Activated T-helper 1 cell treated with Interleukin-2 at 50 U/mL for 16 hours (primary cell): ENCODE measurements around the gene KIF26A.
"Not testable (repeated sequence)": the region's sequence is repeated elsewhere in the genome, so short reads cannot be mapped to it uniquely, and the experiment has no call there.

Source experiments
- DNase-seq: peaks from one replicate; pipeline ENCODE4 v3.0.0-alpha.2; 2020; ENCODE audit warnings: low read depth

KIF26A gene

DNA sequence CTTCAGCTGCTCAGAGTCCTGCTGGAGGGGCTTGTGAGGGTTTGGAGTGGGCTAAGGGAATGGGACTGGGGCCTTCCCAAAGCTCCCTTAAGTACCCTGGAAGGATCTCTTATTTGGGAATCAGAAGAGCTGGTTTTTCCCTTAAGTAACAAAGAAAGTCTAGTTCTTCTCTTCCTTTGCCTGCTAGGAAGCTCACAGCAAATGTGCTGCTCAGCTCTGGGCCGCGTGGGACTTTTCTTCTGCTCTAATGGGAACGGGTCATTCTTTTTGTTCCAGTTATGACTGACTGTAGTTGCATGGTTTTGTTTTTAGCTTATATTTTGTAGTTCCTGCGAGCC lies 6.0 kb downstream of the KIF26A start:
- DNase-seq = no peak

GRCh38 chr14:104144911-104145825 lies 6.8 kb downstream of the KIF26A start:
- DNase-seq = no peak

DNA sequence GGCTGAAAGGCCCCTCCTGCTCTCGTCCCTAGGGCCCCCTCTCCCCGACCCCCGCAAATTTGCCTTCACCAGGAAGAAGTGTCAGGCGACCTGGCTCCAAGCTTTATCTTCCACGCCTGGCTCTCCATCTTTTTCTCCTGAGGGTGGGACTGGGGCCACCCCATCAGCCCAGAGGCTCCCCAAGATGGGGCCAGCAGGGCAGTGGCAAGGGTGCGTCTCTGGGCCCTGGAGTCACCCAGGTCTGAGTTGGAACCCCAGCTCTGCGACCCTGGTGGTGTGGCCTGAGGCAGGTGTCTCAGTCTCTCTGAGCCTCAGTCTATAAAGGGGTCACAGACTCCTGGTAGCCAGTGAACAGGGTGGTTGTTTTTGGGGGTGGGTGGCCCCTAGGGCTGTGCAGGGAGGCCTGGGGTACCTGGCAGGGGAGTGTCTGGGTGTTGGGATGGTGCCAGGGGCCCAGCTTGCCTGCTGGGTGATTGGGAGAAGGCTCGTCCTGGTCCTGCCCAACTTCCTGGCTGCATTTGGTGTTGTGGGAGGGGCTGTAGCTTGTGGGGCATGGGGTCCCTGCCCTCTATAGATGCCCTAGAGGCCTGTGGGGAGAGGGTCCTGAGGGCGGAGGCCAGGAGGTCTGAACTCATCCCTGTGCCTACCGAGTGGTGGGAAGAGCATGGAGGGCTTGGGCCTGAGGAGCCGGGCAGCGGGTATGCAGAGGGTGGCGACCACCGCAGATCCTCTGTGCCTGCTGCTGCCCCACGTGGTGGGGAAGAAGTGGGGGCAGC lies 7.6 kb downstream of the KIF26A start:
- no peak for DNase-seq

DNA sequence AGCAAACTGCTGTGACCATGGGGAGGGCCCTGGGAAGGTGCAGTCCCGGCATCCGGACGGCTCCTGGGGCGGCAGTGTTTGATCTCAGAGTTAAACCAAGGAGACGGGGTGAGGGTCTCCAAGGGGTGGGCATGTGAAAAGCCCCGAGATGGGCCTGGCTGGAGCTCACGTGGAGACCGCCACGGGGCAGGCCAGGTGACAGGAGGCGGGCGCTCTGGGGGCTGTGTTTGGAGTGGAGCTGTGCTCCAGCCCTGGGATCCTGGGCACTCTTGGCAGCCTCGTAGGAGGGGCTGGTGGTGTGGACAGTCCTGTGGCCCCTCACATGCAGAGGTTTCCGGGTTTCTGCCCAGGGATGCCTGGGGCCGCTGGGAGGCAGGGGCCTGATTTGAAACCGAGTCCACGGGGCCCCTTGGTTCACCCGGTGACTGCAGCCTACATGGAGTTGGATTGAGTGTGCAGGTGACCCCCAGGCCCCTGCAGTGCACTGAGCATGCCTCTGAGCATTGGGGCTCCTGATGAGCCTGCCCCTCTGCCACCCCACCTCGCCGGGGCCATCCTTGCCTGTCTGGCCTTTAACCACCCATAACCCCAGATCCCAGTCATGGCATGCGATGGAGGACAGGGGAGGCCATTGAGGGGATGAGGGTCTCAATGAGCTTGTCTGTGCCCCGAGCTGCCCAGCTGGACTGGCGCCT lies 8.4 kb downstream of the KIF26A start:
- DNase-seq = no peak

- DNase-seq = no peak
Observed at GRCh38 chr14:104147346-104148125, 9.1 kb downstream of the KIF26A start.

DNA sequence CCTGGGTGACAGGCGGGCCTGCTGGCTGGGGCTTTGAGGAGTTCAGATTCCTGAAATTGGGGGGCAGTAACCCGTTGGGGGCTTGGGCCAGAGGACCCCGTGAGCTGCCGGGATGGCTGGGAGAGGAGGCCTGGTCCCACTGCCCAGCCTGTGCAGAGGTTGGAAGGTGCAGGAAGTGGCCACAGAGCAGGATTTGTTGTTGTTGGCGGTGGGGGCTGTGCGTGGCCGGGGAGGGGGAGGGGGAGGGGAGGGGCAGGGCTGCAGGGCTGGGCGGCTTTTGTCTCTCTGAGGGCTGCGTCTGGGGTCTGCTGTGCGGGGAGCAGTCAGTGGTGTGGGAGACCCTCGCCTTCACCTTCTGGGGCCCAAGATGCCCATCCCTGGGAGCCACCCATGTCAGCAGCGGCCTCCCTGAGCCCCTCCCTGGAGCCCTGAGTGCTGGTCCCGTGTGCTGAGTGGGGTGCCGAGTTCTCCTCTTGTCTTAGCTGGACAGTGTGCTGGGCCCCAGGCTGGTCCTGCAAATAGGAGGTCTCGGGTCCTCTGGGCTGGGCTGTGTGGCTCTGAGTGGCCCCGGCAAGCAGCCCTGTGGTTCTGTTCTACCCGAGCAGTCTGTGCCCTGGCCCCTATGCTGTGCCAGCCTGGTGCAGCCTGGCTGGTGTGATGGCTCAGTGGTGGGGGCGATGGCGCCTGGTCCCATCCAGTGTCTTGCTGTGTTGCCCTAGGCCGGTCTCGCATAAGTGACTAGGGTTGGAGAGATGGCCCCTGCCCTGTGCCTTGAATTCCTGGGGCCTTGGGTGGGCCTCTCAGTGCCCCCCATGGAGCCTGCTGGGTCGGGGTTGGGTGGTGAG lies 10.3 kb downstream of the KIF26A start:
- no peak for DNase-seq

GRCh38 chr14:104149278-104149595 lies 10.8 kb downstream of the KIF26A start:
- DNase-seq = no peak

DNA sequence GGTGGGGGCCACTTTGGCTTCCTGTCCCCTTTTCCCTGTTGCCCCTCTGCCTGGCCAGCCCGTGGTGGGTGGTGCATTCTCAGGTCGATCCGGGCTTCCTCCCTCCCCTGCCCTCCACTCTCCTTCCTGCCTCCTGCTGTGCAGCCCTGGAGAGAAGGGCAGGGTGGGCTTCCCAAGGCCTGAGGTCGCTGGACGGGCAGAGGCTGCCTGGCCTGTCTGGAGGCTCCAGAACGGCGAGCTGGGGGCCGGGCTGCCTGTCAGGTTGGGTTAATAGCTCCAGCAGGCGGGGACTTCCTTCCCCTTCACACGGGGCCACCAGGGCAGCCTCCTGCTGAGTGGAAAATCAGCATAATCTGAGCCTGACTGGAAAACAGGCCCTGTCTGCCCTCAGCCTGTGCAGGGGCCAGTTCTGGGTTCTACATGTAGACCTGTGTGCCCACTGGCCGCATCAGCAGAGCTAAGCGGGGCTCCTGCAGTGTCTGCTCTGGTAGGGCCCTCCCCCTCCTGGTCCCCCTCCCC lies 11.3 kb downstream of the KIF26A start:
- DNase-seq = no peak

GRCh38 chr14:104150136-104151025 lies 12.0 kb downstream of the KIF26A start:
- no peak for DNase-seq

DNA sequence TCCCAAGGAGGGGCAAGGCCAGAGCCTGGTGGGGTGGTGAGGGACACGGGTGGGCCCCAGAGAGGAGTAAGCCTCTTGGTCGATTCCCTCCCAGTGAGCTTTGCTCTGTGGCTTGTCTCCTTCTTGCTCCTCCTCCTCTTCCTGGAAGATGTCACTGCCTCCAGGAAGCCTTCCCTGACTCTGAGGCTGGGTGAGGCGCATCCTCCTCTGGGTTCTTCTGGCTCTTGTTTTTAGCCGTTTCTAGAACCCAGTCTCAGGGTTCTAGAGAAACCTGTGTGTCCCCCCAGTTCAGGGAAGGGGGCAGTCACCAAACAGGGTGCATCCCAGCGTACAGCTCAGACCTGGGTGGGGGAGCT lies 12.6 kb downstream of the KIF26A start:
- DNase-seq = no peak

- DNase-seq = no peak
Observed at GRCh38 chr14:104151566-104152245, 13.3 kb downstream of the KIF26A start.

DNA sequence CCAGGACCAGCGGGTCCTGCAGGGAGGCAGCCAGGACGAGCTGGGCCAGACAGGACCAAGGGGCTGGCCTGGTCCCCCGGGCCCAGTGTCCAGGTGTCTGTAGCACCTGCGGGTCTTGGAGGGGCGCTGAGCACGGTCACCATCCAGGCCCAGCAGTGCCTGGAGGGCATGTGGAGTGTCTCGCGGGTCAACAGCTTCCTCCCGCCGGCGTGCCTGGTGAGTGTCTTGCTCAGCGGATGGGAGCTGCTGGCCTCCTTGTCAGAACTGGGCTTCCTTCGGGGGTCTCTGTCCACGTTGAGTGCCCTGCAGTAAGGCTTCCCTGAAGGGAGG lies 13.8 kb downstream of the KIF26A start:
- DNase-seq = no peak

DNA sequence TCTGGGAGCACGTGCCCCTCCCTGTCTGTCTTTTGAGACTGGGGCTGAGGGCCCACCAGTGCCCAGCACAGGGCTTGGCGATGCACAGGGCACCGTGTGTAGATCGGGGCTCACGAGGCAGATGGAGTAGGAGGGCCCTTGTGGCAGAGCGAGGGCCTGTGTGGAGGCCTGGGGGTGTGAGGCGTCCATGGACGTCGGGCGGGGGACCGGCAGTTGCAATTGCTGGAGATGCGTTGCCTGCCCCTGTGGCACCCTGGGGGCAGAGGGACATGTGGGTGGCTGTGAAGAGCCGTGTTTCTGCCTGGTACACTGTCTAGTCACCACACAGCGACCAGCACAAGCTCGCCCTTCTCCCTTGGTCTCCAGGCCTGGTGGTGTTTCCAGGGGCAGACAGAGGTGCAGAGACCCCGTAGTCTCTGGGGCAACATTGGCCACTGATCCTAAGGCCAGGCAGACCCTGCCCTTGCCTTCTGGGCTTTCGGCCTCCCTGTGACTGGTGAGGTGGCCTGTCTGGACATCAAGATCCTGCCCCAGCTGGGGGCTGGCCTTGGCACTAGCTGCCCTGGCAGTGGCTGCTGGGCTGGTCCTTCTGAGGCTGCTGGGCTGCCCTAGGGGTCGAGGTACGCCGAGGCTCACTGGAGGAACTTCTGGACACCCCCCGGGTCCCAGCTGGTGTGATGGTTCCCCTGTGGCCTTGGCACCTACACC lies 14.5 kb downstream of the KIF26A start:
- DNase-seq = no peak

DNA sequence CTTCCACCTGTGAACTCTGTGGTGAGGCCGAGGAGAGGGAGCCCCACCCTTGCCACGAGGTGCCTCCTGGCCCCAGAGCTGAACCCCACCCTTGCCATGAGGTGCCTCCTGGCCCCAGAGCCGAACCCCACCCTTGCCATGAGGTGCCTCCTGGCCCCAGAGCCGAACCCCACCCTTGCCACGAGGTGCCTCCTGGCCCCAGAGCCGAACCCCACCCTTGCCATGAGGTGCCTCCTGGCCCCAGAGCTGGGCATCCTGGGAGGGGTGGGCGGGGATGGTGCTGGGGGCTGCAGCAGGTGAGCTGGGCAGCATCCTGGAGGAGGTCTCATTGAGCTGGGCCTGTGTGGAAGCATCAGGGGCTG lies 15.0 kb downstream of the KIF26A start:
- DNase-seq = not testable (repeated sequence)

GRCh38 chr14:104154246-104154645 lies 15.9 kb downstream of the KIF26A start:
- no peak for DNase-seq

- no peak for DNase-seq
Observed at GRCh38 chr14:104155513-104155912, 17.1 kb downstream of the KIF26A start.

DNA sequence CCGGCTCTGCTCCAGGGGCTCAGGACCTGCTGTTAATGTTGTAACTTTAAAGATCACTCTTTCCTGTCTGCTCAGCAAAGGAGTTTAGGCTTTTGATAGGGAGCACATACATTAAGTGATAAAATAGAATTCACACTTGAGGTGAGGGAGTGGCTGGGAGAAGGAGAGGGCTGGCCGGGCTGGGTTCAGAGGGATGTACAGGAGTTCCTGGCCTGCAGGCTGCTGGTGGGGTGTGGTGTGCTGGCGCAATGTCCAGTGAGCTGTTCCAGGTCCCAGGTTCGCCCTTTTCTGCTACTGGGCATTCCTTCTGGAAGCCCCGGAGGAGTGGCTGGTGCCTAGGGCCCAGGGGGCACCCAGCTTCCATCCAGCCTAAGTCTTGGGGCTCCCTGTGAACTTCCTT lies 17.8 kb downstream of the KIF26A start:
- no peak for DNase-seq

DNA sequence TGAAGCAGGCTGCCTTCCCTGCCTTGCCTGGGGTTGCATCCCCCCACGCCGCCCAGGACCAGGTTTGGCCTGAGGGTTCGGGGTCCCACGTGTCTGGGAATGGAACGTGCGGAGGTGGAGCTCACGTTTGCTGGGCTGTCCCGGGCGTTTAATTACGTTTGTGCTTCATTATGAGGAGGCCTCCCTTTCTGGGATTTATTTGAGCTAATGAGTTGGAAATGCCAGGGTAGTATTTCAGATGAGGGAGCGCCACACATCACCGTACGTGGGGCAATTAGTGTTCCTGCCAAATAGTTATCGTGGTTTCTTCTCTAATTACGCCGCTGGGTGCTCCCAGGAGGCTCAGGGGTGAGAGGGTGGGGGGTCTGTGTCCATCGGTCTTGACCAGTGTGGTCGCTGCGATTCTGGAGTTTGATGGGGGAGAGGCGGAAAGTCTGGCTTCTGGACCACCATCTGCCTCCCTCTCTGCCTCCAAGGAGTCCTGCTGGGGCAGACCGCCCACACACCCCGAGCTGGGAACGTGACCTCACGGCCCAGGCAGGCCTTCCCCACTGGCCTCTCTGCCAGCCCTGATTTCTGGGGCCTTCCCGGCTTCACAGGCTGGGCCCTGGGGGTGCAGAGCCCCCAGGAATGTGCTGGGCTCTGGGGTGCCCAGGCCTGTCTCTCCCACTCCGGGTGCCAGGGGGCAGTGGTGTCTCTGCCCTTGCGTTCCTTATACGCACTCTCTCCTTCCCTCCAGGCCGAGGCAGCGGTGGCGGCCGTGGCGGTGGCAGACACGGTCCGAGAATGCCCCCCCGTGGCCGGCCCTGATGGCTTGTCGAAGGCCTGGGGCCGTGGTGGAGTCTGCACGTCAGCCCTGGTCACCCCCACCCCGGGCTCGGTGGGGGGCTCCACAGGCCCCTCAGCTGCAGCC lies 18.9 kb downstream of the KIF26A start:
- no peak for DNase-seq
